Effector memory CD8-positive, alpha-beta T cell (primary cell): ENCODE results near the gene TNFRSF1A.

Experiments used
- ATAC-seq: fragments of 150-1000 bp; cut with Tn5 transposase; replicated peaks from 2 replicates; pipeline ENCODE4 v1.10.0; 2021; ENCODE audit warnings: mild to moderate bottlenecking, moderate library complexity
- DNase-seq, 3 experiments: peaks; one replicate each; pipeline ENCODE4 v3.0.0; 2021
- H3K27ac Mint-ChIP-seq, 2 donors: one replicate each; pipeline ENCODE4 v1.8.0; 2022; ENCODE audit warnings: mild to moderate bottlenecking in 2 of 2, mixed read lengths in 2 of 2, moderate library complexity in 2 of 2
- H3K27me3 Mint-ChIP-seq, 2 donors: one replicate each; pipeline ENCODE4 v1.8.0; 2022; ENCODE audit warnings: mixed read lengths in 2 of 2
- H3K36me3 Mint-ChIP-seq: one replicate; pipeline ENCODE4 v1.8.0; 2022; ENCODE audit warnings: mild to moderate bottlenecking, moderate library complexity, mixed read lengths; ENCODE audit not compliant: insufficient read depth
- H3K4me1 Mint-ChIP-seq, 2 donors: one replicate each; pipeline ENCODE4 v1.8.0; 2022; ENCODE audit warnings: low read depth in 2 of 2, mixed read lengths in 2 of 2
- H3K4me3 Mint-ChIP-seq, 2 donors: one replicate each; pipeline ENCODE4 v1.8.0; 2022; ENCODE audit warnings: mild to moderate bottlenecking in 2 of 2, mixed read lengths in 2 of 2, moderate library complexity in 2 of 2
- H3K9me3 Mint-ChIP-seq, 2 donors: one replicate each; pipeline ENCODE4 v1.8.0; 2022; ENCODE audit warnings: mixed read lengths in 2 of 2

TNFRSF1A gene

DNA sequence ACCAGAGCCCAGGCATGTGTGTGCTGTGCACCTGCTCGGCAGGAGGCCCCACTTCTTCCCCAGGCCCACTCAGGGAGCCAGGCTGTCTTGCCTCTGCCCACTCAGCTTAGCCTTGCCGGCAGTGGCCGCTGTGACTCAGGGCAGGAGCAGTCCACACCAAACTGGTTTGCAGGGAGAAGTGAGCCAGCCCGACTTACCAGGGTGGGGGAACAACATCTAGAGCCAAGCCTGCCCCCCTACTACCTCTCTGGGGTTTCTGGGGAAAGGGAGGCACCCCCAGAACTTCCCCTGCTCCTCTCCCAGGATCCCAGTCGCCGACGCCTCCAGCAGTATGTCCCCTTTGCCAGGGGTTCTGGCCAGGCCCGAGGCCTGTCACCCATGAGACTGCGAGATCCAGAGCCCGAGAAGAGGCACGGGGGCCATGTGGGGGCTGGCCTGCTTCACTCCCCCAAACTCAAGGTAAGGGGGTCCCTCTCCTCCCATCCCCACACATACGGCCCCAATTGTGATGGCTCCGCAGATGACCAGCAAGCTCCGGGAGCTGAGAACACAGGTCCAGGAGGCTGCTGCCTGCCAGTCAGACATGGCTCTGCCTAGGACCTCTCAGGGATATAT lies 28.4 kb downstream of the TNFRSF1A start:
- Mint-ChIP-seq H3K36me3 (peaks cover 3% of the 10 kb centered on the region), H3K4me3 (no peak overlapping the region), H3K4me1 (peaks cover 10 to 12% of the 10 kb centered on the region in 2 donors), H3K9me3 (no peaks in the 10 kb centered on the region), H3K27me3 (peaks cover 6 to 26% of the 10 kb centered on the region in 2 donors), H3K27ac (no peak overlapping the region)
- DNase-seq = no peak
- ATAC-seq = no peak

DNA sequence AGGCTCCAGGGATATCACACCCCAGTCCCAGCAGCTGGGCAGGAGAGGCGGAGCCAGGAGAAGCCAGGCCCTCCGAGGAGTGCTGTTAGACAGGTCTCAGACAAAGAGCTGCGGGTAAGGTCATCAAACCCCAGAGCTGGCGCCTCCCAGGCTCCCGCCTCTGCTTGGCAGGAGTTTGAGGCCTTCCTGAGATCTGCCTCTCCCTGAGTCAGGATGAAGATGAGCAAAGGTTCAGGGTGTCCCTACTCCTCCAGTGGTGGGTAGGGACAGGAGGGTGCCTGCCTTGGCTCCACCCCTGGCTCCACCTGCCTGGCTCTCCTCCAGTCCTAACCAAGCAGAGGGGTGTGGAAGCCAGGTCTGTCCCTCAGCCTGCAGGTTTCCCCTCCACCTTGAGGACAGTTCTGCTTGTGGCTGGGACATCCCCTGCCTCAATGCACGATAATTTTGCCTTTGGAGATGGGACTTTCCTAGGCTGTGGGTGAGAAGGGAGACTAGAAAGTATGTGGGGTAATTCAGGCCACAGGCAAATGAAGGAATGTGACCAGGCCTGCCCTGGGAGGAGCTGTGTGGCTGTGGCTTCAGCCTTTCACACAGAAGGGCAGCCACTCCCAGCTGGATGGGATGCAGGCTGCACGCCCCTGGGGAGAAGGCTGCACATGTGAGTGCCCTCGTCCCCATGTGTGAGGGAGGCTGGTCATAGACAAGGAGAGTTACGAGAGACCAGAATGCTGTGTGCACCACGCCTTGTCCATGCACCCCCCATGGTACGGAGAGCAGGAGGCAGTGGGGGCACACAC lies 29.1 kb downstream of the TNFRSF1A start:
- peak; percentile 51 for ATAC-seq
- DNase-seq = no peak
- H3K27me3 Mint-ChIP-seq = peaks cover 7 to 26% of the 10 kb centered on the region in 2 donors

DNA sequence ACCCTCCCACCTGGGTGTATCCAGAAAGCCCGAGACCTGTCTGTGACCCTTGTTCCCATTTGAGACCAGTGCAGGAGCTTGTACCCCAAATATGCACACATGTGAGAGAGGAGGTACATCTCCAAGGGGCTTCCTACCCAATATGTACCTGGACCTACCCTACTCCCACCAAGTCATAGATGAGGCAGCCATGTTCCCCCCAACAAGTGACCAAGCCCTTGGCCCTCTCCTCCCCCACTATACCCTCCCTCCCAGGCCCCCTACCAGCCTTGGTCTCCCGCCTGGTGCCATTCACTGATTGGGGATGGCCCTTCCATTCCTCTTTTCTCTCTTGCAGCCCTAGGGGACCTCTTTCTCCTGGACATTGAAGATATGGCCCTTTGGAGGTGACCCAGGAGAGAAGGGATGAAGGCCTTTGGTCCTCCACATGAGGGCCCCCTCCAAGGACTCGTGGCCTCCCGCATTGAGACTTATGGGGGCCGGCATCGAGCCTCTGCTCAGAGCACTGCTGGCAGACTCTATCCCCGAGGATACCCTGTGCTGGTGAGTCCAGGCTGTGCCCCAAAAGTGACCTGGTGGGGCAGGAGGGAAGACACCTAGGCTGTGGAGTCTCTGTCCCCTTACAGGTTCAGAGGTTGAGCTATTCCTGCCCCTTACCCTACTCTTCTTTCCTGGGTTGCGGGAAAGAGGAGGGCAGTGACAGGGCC lies 29.9 kb downstream of the TNFRSF1A start:
- Mint-ChIP-seq H3K27me3 (peaks cover 7 to 25% of the 10 kb centered on the region in 2 donors), H3K9me3 (no peaks in the 10 kb centered on the region), H3K4me1 (peaks cover 0 to 2% of the 10 kb centered on the region in 2 donors), H3K36me3 (peaks cover 3% of the 10 kb centered on the region), H3K27ac (no peak overlapping the region), H3K4me3 (no peak overlapping the region)
- ATAC-seq (no peak), DNase-seq (no peak)

More for the DNA sequence above, 29.1 kb downstream of the TNFRSF1A start:
- peaks cover 2 to 5% of the 10 kb centered on the region in 2 donors for H3K4me1 Mint-ChIP-seq
- no peak overlapping the region for H3K4me3 Mint-ChIP-seq
- no peaks in the 10 kb centered on the region for H3K9me3 Mint-ChIP-seq
- H3K27ac Mint-ChIP-seq = no peak overlapping the region
- H3K36me3 Mint-ChIP-seq = peaks cover 3% of the 10 kb centered on the region

DNA sequence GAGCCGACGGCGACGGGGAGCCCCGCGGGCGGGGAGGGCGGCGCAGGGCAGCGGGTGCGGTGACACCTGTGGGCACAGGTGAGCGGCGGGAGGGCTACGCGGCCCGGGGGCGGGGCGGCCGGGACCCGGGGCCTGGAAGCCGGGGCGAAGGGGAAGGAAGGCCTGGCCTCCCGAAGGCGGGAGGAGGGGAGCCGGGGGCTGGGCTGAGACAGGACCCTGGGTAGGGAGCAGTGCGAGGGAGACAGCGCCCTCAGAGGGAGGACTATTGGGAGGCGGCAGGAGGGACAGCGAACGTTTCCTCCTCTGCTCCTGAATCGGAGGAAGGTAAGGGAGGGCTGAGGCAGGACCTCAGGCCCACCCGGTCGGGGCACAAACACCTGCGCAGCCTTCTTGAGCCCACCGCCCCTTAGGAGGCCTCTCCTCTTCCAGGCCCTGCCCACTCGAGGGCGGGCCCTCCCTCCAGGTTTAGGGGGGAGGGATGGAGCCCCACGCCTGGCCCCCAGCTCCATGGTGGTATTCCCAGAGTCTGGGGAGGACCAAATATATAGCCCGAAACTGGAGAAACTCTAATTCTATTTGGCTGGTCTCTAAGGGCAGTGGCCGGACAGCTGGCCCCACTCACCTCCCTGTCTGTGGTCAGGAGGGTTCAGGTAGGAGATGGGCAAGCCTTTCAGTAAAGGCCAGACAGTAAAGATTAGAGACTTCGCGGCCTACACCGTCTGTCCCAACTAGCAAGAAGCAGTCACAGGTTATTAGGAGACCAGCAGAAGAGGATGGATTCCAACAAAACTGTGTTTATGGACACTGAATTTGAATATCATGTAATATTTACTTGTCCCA lies 30.9 kb downstream of the TNFRSF1A start:
- no peaks in the 10 kb centered on the region for H3K4me1 Mint-ChIP-seq
- no peaks in the 10 kb centered on the region for H3K9me3 Mint-ChIP-seq
- no peak overlapping the region for H3K27ac Mint-ChIP-seq
- no peak overlapping the region for H3K4me3 Mint-ChIP-seq
- peaks cover 3% of the 10 kb centered on the region for H3K36me3 Mint-ChIP-seq
- no peak for DNase-seq
- ATAC-seq = peak; percentile 53
- peaks cover 7 to 25% of the 10 kb centered on the region in 2 donors for H3K27me3 Mint-ChIP-seq

DNA sequence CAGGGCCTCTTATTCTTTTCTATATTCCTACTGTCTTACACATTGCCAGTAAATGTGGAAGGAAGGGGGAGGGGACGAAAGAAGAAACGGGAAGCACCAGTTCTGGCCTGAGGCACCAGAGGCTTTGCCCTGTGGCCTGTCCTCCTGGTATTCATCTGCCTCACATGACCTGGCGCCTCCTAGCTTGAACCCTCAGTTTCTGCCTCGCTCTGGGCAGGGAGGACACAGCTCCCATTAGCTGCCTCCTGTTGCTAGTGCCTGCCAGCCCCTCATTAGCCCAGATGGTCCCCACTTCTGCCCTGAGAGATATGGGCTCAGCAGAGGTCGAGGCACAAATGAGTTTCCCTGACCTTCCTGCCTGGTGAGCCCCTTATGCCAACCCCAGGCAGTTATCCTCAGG lies 34.3 kb downstream of the TNFRSF1A start:
- Mint-ChIP-seq H3K4me1 (no peaks in the 10 kb centered on the region), H3K9me3 (no peaks in the 10 kb centered on the region), H3K36me3 (peaks cover 3% of the 10 kb centered on the region), H3K27ac (no peak overlapping the region), H3K27me3 (peaks cover 7 to 41% of the 10 kb centered on the region in 2 donors), H3K4me3 (no peak overlapping the region)
- ATAC-seq (no peak), DNase-seq (no peak)

DNA sequence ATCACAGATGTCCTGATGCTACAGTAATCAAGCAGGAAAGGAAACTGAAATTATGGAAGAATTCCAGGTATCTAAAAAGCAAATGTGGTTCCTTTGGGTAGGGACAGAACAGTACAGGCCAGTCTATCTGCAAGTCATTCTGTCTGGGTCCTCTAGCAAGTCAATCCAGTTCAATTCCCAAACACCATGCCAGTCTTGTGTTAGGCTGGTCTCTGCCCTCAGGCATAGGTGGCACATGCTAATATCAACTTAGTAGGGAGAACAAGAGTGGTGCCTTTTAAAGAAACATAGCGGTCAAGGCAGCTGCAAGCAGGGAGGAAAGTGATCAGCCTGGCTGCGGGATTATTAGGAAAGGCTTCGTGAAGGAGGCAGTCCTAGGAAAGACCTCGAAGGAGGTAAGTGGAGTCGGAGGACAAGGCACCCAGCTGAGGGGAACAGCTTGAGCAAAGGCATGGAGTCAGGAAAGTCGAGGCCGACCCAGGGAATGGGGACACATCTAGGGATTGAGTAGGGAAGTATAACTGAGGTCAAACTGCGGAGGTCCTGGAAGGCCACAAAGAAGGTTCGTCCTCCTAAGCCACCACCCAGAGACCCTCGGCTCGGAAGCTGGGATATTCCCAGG lies 35.2 kb downstream of the TNFRSF1A start:
- ATAC-seq = no peak
- Mint-ChIP-seq H3K9me3 (no peaks in the 10 kb centered on the region), H3K27me3 (peaks cover 7 to 39% of the 10 kb centered on the region in 2 donors), H3K27ac (no peak overlapping the region), H3K4me3 (no peak overlapping the region), H3K4me1 (no peaks in the 10 kb centered on the region), H3K36me3 (no peaks in the 10 kb centered on the region)
- DNase-seq = no peak

DNA sequence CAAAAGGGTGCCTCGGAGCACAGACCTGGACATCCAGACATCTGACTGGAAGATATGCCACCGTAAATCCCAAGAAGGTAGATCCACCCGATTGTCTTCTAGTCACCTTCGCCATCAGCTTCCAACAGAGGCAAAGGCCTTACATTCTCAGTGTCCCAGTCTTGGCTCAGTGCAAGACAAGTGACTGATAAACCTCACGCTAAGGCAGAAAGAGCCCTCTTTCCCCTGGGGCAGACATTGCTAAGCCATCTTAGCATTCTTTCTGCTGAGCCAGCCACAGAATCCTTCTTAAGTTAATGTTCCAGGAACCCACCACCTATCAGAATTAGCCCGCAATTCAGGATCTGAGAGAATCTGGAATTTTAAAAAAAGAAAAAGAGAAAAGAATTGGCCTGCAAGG lies 35.7 kb downstream of the TNFRSF1A start:
- H3K36me3 Mint-ChIP-seq = no peaks in the 10 kb centered on the region
- ATAC-seq (no peak), DNase-seq (no peak)
- peaks cover 7 to 41% of the 10 kb centered on the region in 2 donors for H3K27me3 Mint-ChIP-seq
- no peaks in the 10 kb centered on the region for H3K9me3 Mint-ChIP-seq
- H3K27ac Mint-ChIP-seq = no peak overlapping the region
- H3K4me3 Mint-ChIP-seq = no peak overlapping the region
- H3K4me1 Mint-ChIP-seq = no peaks in the 10 kb centered on the region

DNA sequence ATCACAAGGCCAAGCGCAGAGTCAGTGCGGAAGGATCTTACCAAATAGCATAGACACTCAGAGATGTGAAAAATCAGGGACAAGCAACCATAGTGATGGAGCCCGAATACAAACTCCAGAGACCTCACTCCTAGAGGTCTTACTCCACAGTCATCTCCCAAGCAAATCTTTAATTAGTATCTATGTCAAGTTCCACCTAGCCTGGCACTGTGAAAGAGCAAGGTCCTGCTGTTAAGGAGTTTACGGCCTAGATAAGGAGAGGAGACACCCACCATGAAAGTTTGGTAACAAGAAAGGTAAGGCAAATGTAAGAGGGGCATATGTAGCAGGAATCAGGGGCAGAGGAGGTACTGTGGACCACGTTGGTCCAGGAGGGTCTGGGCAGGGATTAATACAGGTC lies 38.8 kb downstream of the TNFRSF1A start:
- H3K9me3 Mint-ChIP-seq = no peaks in the 10 kb centered on the region

DNA sequence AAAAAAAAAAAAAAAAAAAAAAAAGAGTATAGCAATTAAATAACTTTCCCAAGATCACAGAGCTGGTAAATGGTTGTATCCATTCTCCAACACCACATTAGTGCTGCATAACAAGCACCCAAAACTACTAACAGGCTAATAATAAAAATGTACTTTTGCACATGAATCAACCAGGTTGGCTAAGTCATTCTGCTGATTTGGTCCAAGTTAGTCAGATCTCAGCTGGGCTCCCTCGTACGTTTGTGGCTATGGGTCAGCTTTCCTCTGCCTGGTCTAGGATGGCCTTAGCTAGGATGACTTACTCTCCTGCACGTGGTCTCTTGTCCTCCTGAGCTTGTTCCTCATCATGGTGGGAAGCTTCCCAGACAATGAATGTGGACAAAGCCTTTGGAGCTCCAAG lies 39.3 kb downstream of the TNFRSF1A start:
- H3K9me3 Mint-ChIP-seq = no peaks in the 10 kb centered on the region
- ATAC-seq (no peak), DNase-seq (no peak)
- peaks cover 3% of the 10 kb centered on the region for H3K36me3 Mint-ChIP-seq
- H3K4me1 Mint-ChIP-seq = no peaks in the 10 kb centered on the region
- no peak overlapping the region for H3K27ac Mint-ChIP-seq
- peaks cover 17 to 44% of the 10 kb centered on the region in 2 donors for H3K27me3 Mint-ChIP-seq
- no peak overlapping the region for H3K4me3 Mint-ChIP-seq

More for the DNA sequence above, 38.8 kb downstream of the TNFRSF1A start:
- Mint-ChIP-seq H3K4me1 (no peaks in the 10 kb centered on the region), H3K27me3 (peaks cover 12 to 44% of the 10 kb centered on the region in 2 donors), H3K36me3 (peaks cover 3% of the 10 kb centered on the region), H3K27ac (no peak overlapping the region), H3K4me3 (no peak overlapping the region)
- no peak for DNase-seq
- no peak for ATAC-seq

DNA sequence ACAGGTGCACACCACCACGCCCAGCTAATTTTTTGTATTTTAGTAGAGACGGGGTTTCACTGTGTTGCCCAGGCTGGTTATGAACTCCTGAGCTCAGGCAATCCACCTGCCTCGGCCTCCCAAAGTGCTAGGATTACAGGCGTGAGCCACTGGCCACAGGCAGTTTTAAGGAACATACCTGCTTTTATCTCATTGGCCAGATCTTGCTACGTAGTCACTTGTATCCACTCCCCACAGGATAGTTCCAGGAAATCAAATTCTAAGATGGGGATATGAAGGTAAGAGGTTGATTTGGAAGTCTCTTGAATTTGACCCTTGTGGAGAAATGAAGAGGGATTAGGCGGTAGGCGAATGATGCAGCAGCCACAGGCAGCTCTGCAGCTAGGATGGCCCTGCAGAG lies 40.2 kb downstream of the TNFRSF1A start:
- no peak overlapping the region for H3K4me3 Mint-ChIP-seq
- no peaks in the 10 kb centered on the region for H3K4me1 Mint-ChIP-seq
- no peak for ATAC-seq
- H3K27me3 Mint-ChIP-seq = peaks cover 22 to 49% of the 10 kb centered on the region in 2 donors
- H3K9me3 Mint-ChIP-seq = no peaks in the 10 kb centered on the region
- DNase-seq = no peak
- no peak overlapping the region for H3K27ac Mint-ChIP-seq
- peaks cover 3% of the 10 kb centered on the region for H3K36me3 Mint-ChIP-seq

DNA sequence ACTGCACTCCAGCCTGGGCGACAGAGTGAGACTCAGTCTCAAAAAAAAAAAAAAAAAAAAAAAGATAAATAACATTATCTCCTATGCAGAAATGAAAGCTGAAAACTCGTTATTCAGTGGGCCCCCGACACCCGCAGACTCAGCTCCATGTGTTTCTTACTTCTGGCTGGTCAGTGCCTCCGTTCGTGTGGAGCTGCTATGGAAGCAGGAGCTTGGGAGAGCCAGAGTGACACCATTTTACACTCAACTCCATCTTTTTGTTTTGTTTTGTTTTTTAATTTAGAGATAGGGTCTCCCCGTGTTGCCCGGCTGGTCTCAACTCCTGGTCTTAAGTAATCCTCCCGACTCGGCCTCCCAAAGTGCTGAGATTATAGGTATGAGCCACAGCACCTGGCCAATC lies 44.7 kb downstream of the TNFRSF1A start:
- Mint-ChIP-seq H3K4me3 (no peak overlapping the region), H3K27me3 (peaks cover 28 to 52% of the 10 kb centered on the region in 2 donors), H3K4me1 (no peaks in the 10 kb centered on the region), H3K9me3 (no peaks in the 10 kb centered on the region), H3K27ac (no peak overlapping the region), H3K36me3 (peaks cover 5% of the 10 kb centered on the region)
- no peak for DNase-seq
- ATAC-seq = no peak

DNA sequence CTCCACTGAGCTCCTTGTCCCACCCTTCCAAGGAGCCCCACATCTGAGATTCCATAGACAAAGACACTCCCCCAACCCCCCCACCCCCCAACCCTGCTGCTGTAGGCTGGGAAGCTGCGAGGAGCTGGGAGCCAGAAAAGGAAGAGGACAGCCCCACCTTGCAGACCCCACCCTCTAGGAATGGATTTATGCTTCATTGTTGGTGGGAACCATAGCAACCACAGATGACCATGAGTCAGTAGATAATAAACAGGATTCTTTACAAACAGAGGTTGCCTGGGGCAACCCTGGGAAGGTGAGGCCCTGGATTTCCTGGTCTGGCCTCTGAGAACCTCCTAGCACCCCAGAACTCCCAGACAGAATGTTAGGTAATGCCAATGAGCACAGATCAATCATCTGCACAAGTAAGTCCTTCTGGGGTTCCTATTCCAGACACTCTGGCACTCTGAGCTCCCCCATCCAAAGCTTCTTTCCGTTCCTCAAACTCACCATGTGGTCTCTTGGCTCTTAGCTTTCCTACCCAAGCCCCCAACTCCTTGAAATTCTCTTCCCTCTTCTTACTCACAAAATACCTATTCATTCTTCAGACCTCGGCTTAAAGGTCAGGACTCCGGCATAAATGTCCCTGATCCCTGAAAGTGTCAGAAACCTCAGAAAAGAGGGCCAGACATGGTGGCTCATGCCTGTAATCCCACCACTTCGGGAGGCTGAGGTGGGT lies 46.6 kb downstream of the TNFRSF1A start:
- Mint-ChIP-seq H3K27me3 (peaks cover 24 to 46% of the 10 kb centered on the region in 2 donors), H3K9me3 (no peaks in the 10 kb centered on the region), H3K36me3 (peaks cover 5% of the 10 kb centered on the region), H3K27ac (no peak overlapping the region), H3K4me1 (no peaks in the 10 kb centered on the region), H3K4me3 (no peak overlapping the region)
- DNase-seq (no peak), ATAC-seq (no peak)
